PC-9 (cell line): ENCODE measurements around the gene BRSK2. TPM values are rescaled to one million over a fixed set of nuclear protein-coding genes. Genes with fewer than 3 reads are reported as not detected.

Experiments used
- BruUV-seq: library from RNA; stranded (reverse); fragments of 400-500 nt; replicated peaks from 2 replicates; lab custom pipeline; 2021; lab: Mats Ljungman, UMichigan
- CTCF ChIA-PET: fragments of 300-600 bp; sonication (Branson Sonifier 250); formaldehyde crosslinking; loops from one replicate; lab custom pipeline; 2022; ENCODE audit warnings: antibody characterized with exemption; lab: Charles Lee
- POLR2A ChIA-PET: fragments of 300-600 bp; sonication (Branson Sonifier 250); formaldehyde crosslinking; loops from one replicate; lab custom pipeline; 2022; ENCODE audit warnings: antibody characterized with exemption; ENCODE audit not compliant: unreplicated experiment; lab: Charles Lee
- DNase-seq, 2 experiments: peaks; one replicate each; pipeline versions ENCODE4 v3.0.0 to v3.0.0-alpha.2; 2015 to 2022; ENCODE audit warnings: mixed read lengths in 1 of 2
- H2AFZ ChIP-seq: fragments of 200-600 bp; sonication (generic); 2 replicates; pipeline ENCODE4 v1.8.1; 2017; ENCODE audit warnings: antibody characterized with exemption
- H3F3A ChIP-seq: fragments of 200-600 bp; sonication (generic); 2 replicates; pipeline ENCODE4 v1.8.1; 2017; ENCODE audit warnings: antibody characterized with exemption, mild to moderate bottlenecking, low read depth; ENCODE audit not compliant: insufficient read depth
- H3K27ac ChIP-seq: fragments of 200-600 bp; sonication (generic); 2 replicates; pipeline ENCODE4 v1.6.1; 2016; ENCODE audit warnings: mixed run types
- H3K27me3 ChIP-seq: fragments of 200-600 bp; sonication (generic); 2 replicates; pipeline ENCODE4 v1.6.1; 2016; ENCODE audit warnings: low read depth, mixed run types; ENCODE audit not compliant: insufficient read depth
- H3K36me3 ChIP-seq: fragments of 200-600 bp; sonication (generic); 2 replicates; pipeline ENCODE4 v1.6.1; 2016; ENCODE audit warnings: low read depth, mixed run types
- H3K4me1 ChIP-seq: fragments of 200-600 bp; sonication (generic); replicated peaks from 2 replicates; pipeline ENCODE4 v1.6.1; 2016; ENCODE audit warnings: mixed run types; ENCODE audit not compliant: insufficient read depth
- H3K4me2 ChIP-seq: fragments of 200-600 bp; sonication (generic); 2 replicates; pipeline ENCODE4 v1.6.1; 2017; ENCODE audit warnings: mixed run types
- H3K4me3 ChIP-seq: fragments of 200-600 bp; sonication (generic); 2 replicates; pipeline ENCODE4 v1.6.1; 2016; ENCODE audit warnings: mixed run types
- H3K79me2 ChIP-seq: fragments of 200-600 bp; sonication (generic); 2 replicates; pipeline ENCODE4 v1.6.1; 2017; ENCODE audit warnings: low read depth, mixed run types
- H3K9me2 ChIP-seq: fragments of 200-600 bp; sonication (generic); 2 replicates; pipeline ENCODE4 v1.8.1; 2017; ENCODE audit warnings: mild to moderate bottlenecking; ENCODE audit not compliant: insufficient read depth
- H3K9me3 ChIP-seq: fragments of 200-600 bp; sonication (generic); 2 replicates; pipeline ENCODE4 v1.8.1; 2016; ENCODE audit warnings: low read depth; ENCODE audit not compliant: insufficient read depth
- H4K20me1 ChIP-seq: fragments of 200-600 bp; sonication (generic); 2 replicates; pipeline ENCODE4 v1.8.1; 2017; ENCODE audit not compliant: insufficient read depth
- CTCF ChIP-seq: fragments of 200-600 bp; sonication (generic); conservative IDR thresholded peaks from 2 replicates; pipeline ENCODE4 v1.6.1; 2017; ENCODE audit warnings: mixed run types, antibody characterized with exemption, mild to moderate bottlenecking, moderate library complexity
- EZH2 ChIP-seq: fragments of 200-600 bp; sonication (generic); IDR thresholded peaks from 2 replicates; pipeline ENCODE4 v1.8.0; 2017; ENCODE audit warnings: antibody characterized with exemption, low read depth
- intact Hi-C: fragments of 100-400 bp; cut with micrococcal nuclease; formaldehyde crosslinking; loops from one replicate; pipeline ENCODE4 v1.10.0; 2022; ENCODE audit not compliant: unreplicated experiment
- total RNA-seq: library from RNA; stranded (reverse); gene quantifications from 2 replicates; pipeline ENCODE4 v1.2.3, GENCODE V29; 2021

Gene BRSK2
- total RNA-seq, 1 experiment from 2014 or later = 2.9 TPM

GRCh38 chr11:1479678-1480118 is 90.0 kb downstream of the BRSK2 start:
- H3K9me3 ChIP-seq = no peaks in the 10 kb centered on the region
- no TSS peak for BruUV-seq
- H3K9me2 ChIP-seq = no peaks in the 10 kb centered on the region
- no peak overlapping the region for H3K4me2 ChIP-seq
- no peak for TF ChIP-seq CTCF
- no peak for TF ChIP-seq EZH2
- no peak for DNase-seq
- no peak overlapping the region for H3K4me3 ChIP-seq
- H3K79me2 ChIP-seq = no peaks in the 10 kb centered on the region
- intact Hi-C loops = no loop called here
- POLR2A ChIA-PET = no interaction called here
- H3K27me3 ChIP-seq = no peaks in the 10 kb centered on the region
- 0 out of 2 replicates have a peak, but pooled peaks cover 3% of the 10 kb centered on the region for H4K20me1 ChIP-seq
- no peak overlapping the region for H3K27ac ChIP-seq
- CTCF ChIA-PET = no interaction called here
- no peaks in the 10 kb centered on the region for H3F3A ChIP-seq
- H2AFZ ChIP-seq = no peak overlapping the region
- H3K36me3 ChIP-seq = no peaks in the 10 kb centered on the region
- no peaks in the 10 kb centered on the region for H3K4me1 ChIP-seq

DNA sequence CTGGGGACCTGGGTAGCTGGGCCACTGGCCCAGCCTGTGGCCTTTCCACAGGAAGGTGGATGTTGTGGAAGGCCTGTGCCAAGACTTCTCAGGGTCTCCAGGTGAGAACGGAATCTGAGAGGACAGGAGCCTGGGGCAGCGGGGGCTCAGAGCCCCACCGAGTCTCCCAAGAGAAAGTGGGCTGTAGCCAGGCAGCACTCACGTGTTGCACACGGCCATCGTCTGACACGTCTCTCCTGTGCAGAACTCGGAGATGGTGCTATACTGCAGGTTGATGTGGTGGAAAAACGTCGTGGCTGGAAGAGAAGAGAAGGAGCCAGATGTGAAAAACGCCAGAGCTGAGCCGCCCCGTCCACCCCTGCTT is 90.4 kb downstream of the BRSK2 start:
- Histone ChIP-seq H3K27ac (no peak overlapping the region), H3K4me1 (no peaks in the 10 kb centered on the region), H4K20me1 (0 out of 2 replicates have a peak, but pooled peaks cover 3% of the 10 kb centered on the region), H3K4me3 (no peak overlapping the region), H3K9me3 (no peaks in the 10 kb centered on the region), H3F3A (no peaks in the 10 kb centered on the region), H3K79me2 (no peaks in the 10 kb centered on the region), H3K36me3 (no peaks in the 10 kb centered on the region), H2AFZ (no peak overlapping the region), H3K9me2 (no peaks in the 10 kb centered on the region), H3K4me2 (no peak overlapping the region), H3K27me3 (no peaks in the 10 kb centered on the region)
- TF ChIP-seq EZH2 = no peak
- no peak for TF ChIP-seq CTCF
- DNase-seq = no peak
- intact Hi-C loops = no loop called here
- ChIA-PET POLR2A (no interaction called here), CTCF (no interaction called here)
- BruUV-seq = no TSS peak

GRCh38 chr11:1480555-1481482 is 91.1 kb downstream of the BRSK2 start:
- ChIA-PET POLR2A (no interaction called here), CTCF (no interaction called here)
- 0 out of 2 replicates have a peak, but pooled peaks cover 3% of the 10 kb centered on the region for H4K20me1 ChIP-seq
- intact Hi-C loops = no loop called here
- DNase-seq = no peak
- no peak overlapping the region for H2AFZ ChIP-seq
- H3F3A ChIP-seq = no peaks in the 10 kb centered on the region
- H3K27ac ChIP-seq = no peak overlapping the region
- no peak overlapping the region for H3K4me3 ChIP-seq
- H3K9me2 ChIP-seq = no peaks in the 10 kb centered on the region
- no peaks in the 10 kb centered on the region for H3K79me2 ChIP-seq
- H3K4me1 ChIP-seq = no peaks in the 10 kb centered on the region
- no peak overlapping the region for H3K4me2 ChIP-seq
- no peaks in the 10 kb centered on the region for H3K36me3 ChIP-seq
- H3K27me3 ChIP-seq = no peaks in the 10 kb centered on the region
- no peak for TF ChIP-seq EZH2
- TF ChIP-seq CTCF = no peak
- no TSS peak for BruUV-seq
- H3K9me3 ChIP-seq = no peaks in the 10 kb centered on the region
